H7 (cell line): ENCODE measurements around the gene RCN1. TPM values are rescaled to one million over a fixed set of nuclear protein-coding genes. Genes with fewer than 3 reads are reported as not detected.

Source experiments
- DNase-seq: peaks from one replicate; pipeline ENCODE4 v3.0.0; 2012
- H3K27me3 ChIP-seq: 2 replicates; pipeline ENCODE4 v1.6.0; 2011; ENCODE audit warnings: mild to moderate bottlenecking, low read length; ENCODE audit not compliant: control insufficient read depth, insufficient read depth
- H3K36me3 ChIP-seq: replicated peaks from 2 replicates; pipeline ENCODE4 v1.5.1; 2011; ENCODE audit warnings: low read length; ENCODE audit not compliant: control insufficient read depth, insufficient read depth
- H3K4me3 ChIP-seq: 2 replicates; pipeline ENCODE4 v1.5.1; 2011; ENCODE audit warnings: low read depth, mild to moderate bottlenecking, control low read depth, low read length, moderate library complexity; ENCODE audit not compliant: insufficient read depth
- total RNA-seq: library from RNA; depleted of rRNA; stranded (reverse); fragments of >200 nt; shearing (Covaris generic); gene quantifications from 2 replicates; pipeline ENCODE4 v1.2.3, GENCODE V29; 2014

RCN1 gene
- total RNA-seq, 1 experiment from 2014 or later = 84.2 TPM

- Histone ChIP-seq H3K36me3 (no peaks in the 10 kb centered on the region), H3K27me3 (no peaks in the 10 kb centered on the region), H3K4me3 (no peak overlapping the region)
- no peak for DNase-seq
Observed at GRCh38 chr11:32068134-32068870, 22.6 kb upstream of the RCN1 start.

DNA sequence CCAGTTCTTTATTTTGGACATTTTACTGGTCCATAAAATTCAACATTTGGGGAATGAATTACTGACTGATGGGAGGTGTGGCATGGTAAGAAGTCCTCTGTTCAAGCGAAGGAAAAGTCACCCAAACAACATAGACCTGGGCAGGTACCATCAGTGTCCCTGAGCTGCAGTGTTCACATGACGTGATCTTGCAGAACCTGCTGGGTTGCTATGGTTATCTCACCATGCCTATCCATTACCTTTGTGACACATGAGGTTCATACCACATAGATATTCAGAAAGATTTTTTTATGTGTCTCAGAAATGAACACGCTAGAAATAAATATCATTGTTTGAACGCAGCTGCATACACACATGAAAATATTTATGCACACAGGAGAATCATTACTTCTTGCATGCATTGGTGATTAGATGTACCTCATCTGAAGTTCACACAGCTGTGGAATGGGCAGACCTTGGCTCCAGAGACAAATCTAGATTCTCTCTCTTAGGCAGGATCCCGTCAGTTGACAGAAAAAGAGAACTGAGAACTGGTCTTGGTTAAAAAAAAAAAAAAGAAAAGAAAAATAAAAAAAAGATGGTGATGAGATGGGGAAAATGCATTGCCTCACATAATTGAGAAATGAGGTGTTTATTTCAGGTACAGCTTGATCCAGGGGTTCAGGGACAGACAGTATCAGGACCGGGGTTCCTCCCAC lies 21.4 kb upstream of the RCN1 start:
- no peak for DNase-seq
- Histone ChIP-seq H3K27me3 (no peaks in the 10 kb centered on the region), H3K36me3 (no peaks in the 10 kb centered on the region), H3K4me3 (no peak overlapping the region)

DNA sequence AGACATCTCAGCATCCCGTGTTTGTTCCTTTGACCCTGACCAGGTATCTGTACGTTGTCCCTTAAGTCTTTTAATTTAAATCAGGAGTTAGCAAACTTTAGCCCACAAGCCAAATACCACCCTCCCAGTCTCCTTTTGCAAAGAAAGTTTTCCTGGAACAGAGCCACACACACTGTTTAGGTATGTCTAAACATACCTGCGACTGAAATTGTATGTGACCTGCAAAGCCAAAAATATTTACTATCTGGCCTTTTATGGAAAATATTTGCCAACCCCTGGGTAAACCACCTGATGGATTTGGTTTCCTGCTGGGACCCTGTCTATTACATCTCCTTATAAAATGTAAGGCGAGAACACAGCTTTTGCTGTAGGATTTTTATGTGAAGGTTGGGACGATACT lies 20.2 kb upstream of the RCN1 start:
- no peaks in the 10 kb centered on the region for H3K27me3 ChIP-seq
- no peak for DNase-seq
- no peak overlapping the region for H3K4me3 ChIP-seq
- no peaks in the 10 kb centered on the region for H3K36me3 ChIP-seq

DNA sequence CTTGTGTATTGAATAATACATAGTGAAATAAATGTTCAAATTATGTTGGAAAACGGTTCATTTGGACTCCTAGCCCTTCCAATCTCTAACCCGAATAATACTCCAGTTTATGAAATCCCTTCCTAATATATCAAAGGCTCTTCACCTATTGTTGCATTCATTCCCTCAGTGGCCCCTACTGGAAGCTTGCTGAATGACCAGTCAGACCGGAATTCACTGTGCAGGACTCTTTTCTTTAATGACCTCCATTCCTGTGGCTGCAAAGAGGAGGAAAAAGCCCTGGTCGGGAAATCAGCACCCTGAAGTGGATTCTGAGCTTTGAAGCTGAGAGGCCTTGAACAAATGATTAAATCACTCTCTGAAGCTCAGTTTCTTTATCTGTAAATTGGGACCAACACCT lies 19.1 kb upstream of the RCN1 start:
- DNase-seq = peak; percentile 30
- Histone ChIP-seq H3K36me3 (no peaks in the 10 kb centered on the region), H3K27me3 (no peaks in the 10 kb centered on the region), H3K4me3 (no peak overlapping the region)

- H3K36me3 ChIP-seq = no peaks in the 10 kb centered on the region
- H3K4me3 ChIP-seq = no peak overlapping the region
- H3K27me3 ChIP-seq = no peaks in the 10 kb centered on the region
- peak; percentile 49 for DNase-seq
Observed at GRCh38 chr11:32072872-32073643, 17.8 kb upstream of the RCN1 start.

- H3K36me3 ChIP-seq = no peaks in the 10 kb centered on the region
- no peak overlapping the region for H3K4me3 ChIP-seq
- no peak for DNase-seq
- no peaks in the 10 kb centered on the region for H3K27me3 ChIP-seq
Observed at GRCh38 chr11:32073644-32074026, 17.2 kb upstream of the RCN1 start.

GRCh38 chr11:32079553-32079952 lies 11.3 kb upstream of the RCN1 start:
- DNase-seq = no peak
- Histone ChIP-seq H3K4me3 (no peak overlapping the region), H3K36me3 (no peaks in the 10 kb centered on the region), H3K27me3 (no peaks in the 10 kb centered on the region)

- DNase-seq = no peak
- no peak overlapping the region for H3K4me3 ChIP-seq
- no peaks in the 10 kb centered on the region for H3K36me3 ChIP-seq
- no peaks in the 10 kb centered on the region for H3K27me3 ChIP-seq
Observed at GRCh38 chr11:32080361-32080980, 10.4 kb upstream of the RCN1 start.

- no peak for DNase-seq
Observed at GRCh38 chr11:32081129-32081641, 9.7 kb upstream of the RCN1 start.

GRCh38 chr11:32081901-32082300 lies 9.0 kb upstream of the RCN1 start:
- DNase-seq = no peak
- no peaks in the 10 kb centered on the region for H3K27me3 ChIP-seq
- no peaks in the 10 kb centered on the region for H3K36me3 ChIP-seq
- H3K4me3 ChIP-seq = no peak overlapping the region

More at GRCh38 chr11:32081129-32081641, 9.7 kb upstream of the RCN1 start:
- Histone ChIP-seq H3K36me3 (no peaks in the 10 kb centered on the region), H3K27me3 (no peaks in the 10 kb centered on the region), H3K4me3 (no peak overlapping the region)

GRCh38 chr11:32082346-32082986 lies 8.4 kb upstream of the RCN1 start:
- no peak for DNase-seq
- H3K27me3 ChIP-seq = no peaks in the 10 kb centered on the region
- H3K36me3 ChIP-seq = no peaks in the 10 kb centered on the region
- H3K4me3 ChIP-seq = no peak overlapping the region

DNA sequence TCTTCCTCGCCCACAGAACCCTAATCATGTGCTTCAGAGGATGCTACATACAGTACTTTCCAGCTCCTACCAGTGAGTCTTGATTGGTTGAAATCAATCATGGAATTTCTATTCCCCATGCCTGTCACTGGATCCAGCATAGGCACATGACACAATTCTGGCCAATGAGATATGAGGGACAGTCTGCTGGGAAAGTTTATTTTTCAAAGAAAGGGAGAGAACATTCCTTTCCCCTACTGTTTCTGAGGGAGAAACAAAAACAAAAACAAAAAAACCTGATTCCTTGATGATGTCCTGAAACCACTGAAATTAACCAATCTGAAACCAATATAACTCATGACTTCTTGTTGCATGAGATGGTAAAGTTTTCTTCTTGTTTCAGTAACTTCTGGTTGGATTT lies 3.3 kb upstream of the RCN1 start:
- Histone ChIP-seq H3K36me3 (no peaks in the 10 kb centered on the region), H3K4me3 (no peak overlapping the region), H3K27me3 (no peaks in the 10 kb centered on the region)
- DNase-seq = no peak

- H3K36me3 ChIP-seq = no peaks in the 10 kb centered on the region
- no peak overlapping the region for H3K4me3 ChIP-seq
- no peak for DNase-seq
- H3K27me3 ChIP-seq = no peaks in the 10 kb centered on the region
Observed at GRCh38 chr11:32088117-32088941, 2.5 kb upstream of the RCN1 start.
